Ovary (tissue), 10 donors: Measurements from ENCODE around the gene SRGAP2. TPM values are rescaled to one million over a fixed set of nuclear protein-coding genes. Genes with fewer than 3 reads are reported as not detected.
A peak's percentile ranks its signal among the peaks of the same experiment; 100 is the strongest.
"Not testable (repeated sequence)": the region's sequence is repeated elsewhere in the genome, so short reads cannot be mapped to it uniquely, and the experiment has no call there.

Experiments
- DNase-seq, 5 donors: peaks; one replicate each; pipeline ENCODE4 v3.0.0-alpha.2; 2019 to 2020
- H3K27ac ChIP-seq, 2 donors: fragments of 200-600 bp; one replicate each; pipeline versions ENCODE4 v1.5.1 to v1.8.0; 2019 to 2022
- H3K27me3 ChIP-seq: fragments of 200-600 bp; one replicate; pipeline ENCODE4 v1.8.0; 2022
- H3K36me3 ChIP-seq: fragments of 200-600 bp; sonication (generic); one replicate; pipeline ENCODE4 v1.5.1; 2019
- H3K4me1 ChIP-seq: one replicate; pipeline ENCODE4 v1.8.1; 2013; ENCODE audit warnings: mild to moderate bottlenecking, moderate library complexity; ENCODE audit not compliant: insufficient read depth
- H3K4me3 ChIP-seq: fragments of 200-600 bp; sonication (generic); one replicate; pipeline ENCODE4 v1.5.1; 2017
- H3K9me3 ChIP-seq, 2 donors: fragments of 200-600 bp in 1 of 2; sonication (generic) in 1 of 2; one replicate each; pipeline versions ENCODE4 v1.5.1 to v1.8.1; 2013 to 2019; ENCODE audit warnings: mild to moderate bottlenecking in 1 of 2, moderate library complexity in 1 of 2
- WGBS, 3 donors: extraction: QIAGEN DNeasy Blood & Tissue Kit in 1 of 3; methylation state at CpG; one replicate each; pipeline versions ENCODE4 v1.1.5 to v1.1.7; 2013 to 2017; 5-methylcytosine and 5-hydroxymethylcytosine counted together
- intact Hi-C, 4 donors: fragments of 100-400 bp; cut with DNase I; formaldehyde crosslinking; loops; one replicate each; pipeline versions ENCODE4 v1.11.0 to v1.15.1; 2022 to 2023
- long read RNA-seq, 3 donors: library from polyadenylated mRNA in 2 of 3; unstranded in 2 of 3; transcript quantifications; one replicate each; pipeline ENCODE4 v2.0.0 and lab custom pipeline, GENCODE V29; 2021 to 2026
- polyA plus RNA-seq, 2 donors: library from polyadenylated mRNA; stranded (reverse); fragments of 200-250 nt in 1 of 2; fragments of 350-450 nt in 1 of 2; fragmentation: Illumina TruSeq in 1 of 2; extraction: RNeasy Lipid Tissue Mini Kit (QIAGEN cat#74804) in 1 of 2; gene quantifications; one replicate each; pipeline ENCODE4 v1.2.3, GENCODE V29; 2013 to 2014
- total RNA-seq, 7 donors: library from RNA; depleted of rRNA in 2 of 7; stranded (reverse); fragments of >200 nt in 2 of 7; fragmentation: NEBNext Ultra II Directional in 3 of 7; extraction: Animal tissue kit (Norgen Biotek cat#: 25700) in 3 of 7; gene quantifications; one replicate each; pipeline versions ENCODE4 v1.1.0 to v1.2.4, GENCODE V29; 2016 to 2023
- donor health status: DM: no; HTN: no; CAD: no; lungs with moderate emphysema.
- donor health status: DM: no; HTN: no; CAD: no.
- donor health status: Bipolar disorder and iron deficiency.
- donor health status: DM: yes; HTN: yes; CAD: no.
- donor health status: DM: no; HTN: no; CAD: no.
- donor health status: DM: yes; HTN: yes; CAD: no.

The SRGAP2 gene
- 10 to 100 TPM; 38.7 to 67.6 (median 51.9) TPM for total RNA-seq
- polyA plus RNA-seq, result 10 to 100 TPM; 22.9 to 32.3 TPM
- long read RNA-seq, donor 1, partial matches to known transcripts, result 8 of 17 reads
- long read RNA-seq, donor 1, other reads (novel, unspliced or antisense), result 8 of 17 reads
- long read RNA-seq, donor 2, full-length matches to known transcripts, result 5 of 5 reads
- long read RNA-seq, donor 2, partial matches to known transcripts, result 0 of 5 reads
- long read RNA-seq, donor 2, other reads (novel, unspliced or antisense), result 0 of 5 reads
- long read RNA-seq, donor 3, partial matches to known transcripts, result 1 of 7 reads
- long read RNA-seq, donor 3, other reads (novel, unspliced or antisense), result 3 of 7 reads

GRCh38 chr1:206203364-206204158 lies at the start of gene SRGAP2:
Gene SRGAP2, plus strand, starts transcription at chr1:206203541. Its CDS starts 2,430 bp downstream, at chr1:206205971.
- H3K27me3 ChIP-seq, H3K36me3 ChIP-seq, intact Hi-C loops, H3K4me1 ChIP-seq, H3K9me3 ChIP-seq: not testable (repeated sequence)
- Histone ChIP-seq H3K4me3 (peak within 1 kb of the TSS; percentile 43), H3K27ac (peak within 1 kb of the TSS; percentile 79 to 92)
- WGBS, 3 donors, result 0 to 3% (median 0%) methylated on average over 14 to 28 of the region's 63 CpGs
- peak; percentile 75 to 83 (median 78) for DNase-seq

- DNase-seq, H3K9me3 ChIP-seq, H3K36me3 ChIP-seq, H3K27me3 ChIP-seq, H3K4me1 ChIP-seq, H3K4me3 ChIP-seq, H3K27ac ChIP-seq, intact Hi-C loops: not testable (repeated sequence)
- 15 to 34% (median 21%) methylated on average over 4 to 5 of the region's 10 CpGs for WGBS, 3 donors
Observed at GRCh38 chr1:206167350-206168029, 35.9 kb upstream of the SRGAP2 start.

- WGBS, 3 donors, result 35 to 46% (median 41%) methylated on average over 1 to 3 of the region's 3 CpGs
- DNase-seq, H3K9me3 ChIP-seq, H3K27ac ChIP-seq, H3K4me1 ChIP-seq, H3K4me3 ChIP-seq, H3K27me3 ChIP-seq, H3K36me3 ChIP-seq, intact Hi-C loops: not testable (repeated sequence)
Observed at GRCh38 chr1:206169794-206170193, 33.5 kb upstream of the SRGAP2 start.

- DNase-seq, H3K27ac ChIP-seq, H3K4me3 ChIP-seq, H3K4me1 ChIP-seq, intact Hi-C loops, H3K27me3 ChIP-seq, H3K9me3 ChIP-seq, H3K36me3 ChIP-seq: not testable (repeated sequence)
- 100% methylated on average over 1 of the region's 2 CpGs for WGBS, 3 donors
Observed at GRCh38 chr1:206173110-206173719, 30.1 kb upstream of the SRGAP2 start.

GRCh38 chr1:206174182-206174868 lies 29.0 kb upstream of the SRGAP2 start:
- WGBS, 3 donors, result 77 to 83% (median 79%) methylated on average over 6 to 7 of the region's 7 CpGs
- intact Hi-C loops, H3K4me1 ChIP-seq, H3K36me3 ChIP-seq, DNase-seq, H3K9me3 ChIP-seq, H3K27me3 ChIP-seq, H3K4me3 ChIP-seq, H3K27ac ChIP-seq: not testable (repeated sequence)

- DNase-seq, H3K4me3 ChIP-seq, H3K27me3 ChIP-seq, H3K9me3 ChIP-seq, H3K4me1 ChIP-seq, intact Hi-C loops, H3K36me3 ChIP-seq, H3K27ac ChIP-seq: not testable (repeated sequence)
- 67 to 73% (median 69%) methylated on average over 1 of the region's 4 CpGs for WGBS, 3 donors
Observed at GRCh38 chr1:206175459-206176113, 27.8 kb upstream of the SRGAP2 start.

GRCh38 chr1:206176114-206176502 lies 27.2 kb upstream of the SRGAP2 start:
- H3K9me3 ChIP-seq, H3K27ac ChIP-seq, H3K4me3 ChIP-seq, H3K4me1 ChIP-seq, H3K36me3 ChIP-seq, H3K27me3 ChIP-seq, intact Hi-C loops: not testable (repeated sequence)
- peak in 1 of 5 donors; percentile 12 for DNase-seq
- 94% methylated on average over 1 of the region's 2 CpGs; no CpG with 5 or more reads in 2 of the 3 donors for WGBS, 3 donors

- intact Hi-C loops, H3K9me3 ChIP-seq, H3K4me3 ChIP-seq, H3K27ac ChIP-seq, H3K4me1 ChIP-seq, H3K27me3 ChIP-seq, DNase-seq, H3K36me3 ChIP-seq: not testable (repeated sequence)
- 77 to 82% (median 78%) methylated on average over 9 of the region's 9 CpGs for WGBS, 3 donors
Observed at GRCh38 chr1:206178061-206178989, 25.0 kb upstream of the SRGAP2 start.

GRCh38 chr1:206179666-206180065 lies 23.7 kb upstream of the SRGAP2 start:
- intact Hi-C loops, H3K9me3 ChIP-seq, H3K36me3 ChIP-seq, DNase-seq, H3K4me3 ChIP-seq, H3K27me3 ChIP-seq, H3K27ac ChIP-seq, H3K4me1 ChIP-seq: not testable (repeated sequence)
